Trophoblast cell (in vitro differentiated cells and primary cell): ENCODE measurements around the gene TREH.

Experiments used
- DNase-seq, 2 donors: peaks; one replicate each; pipeline ENCODE4 v3.0.0-alpha.2; 2016
- H2AFZ ChIP-seq: 2 replicates; pipeline ENCODE4 v1.6.1; 2013; ENCODE audit warnings: low read length, moderate library complexity, mild to moderate bottlenecking; ENCODE audit not compliant: insufficient read depth, poor library complexity
- H2AK5ac ChIP-seq: 2 replicates; pipeline ENCODE4 v1.6.1; 2013; ENCODE audit warnings: mild to moderate bottlenecking, low read length
- H2BK120ac ChIP-seq: 2 replicates; pipeline ENCODE4 v1.6.1; 2013; ENCODE audit warnings: low read length, mild to moderate bottlenecking, moderate library complexity; ENCODE audit not compliant: insufficient read depth, poor library complexity
- H2BK12ac ChIP-seq: 2 replicates; pipeline ENCODE4 v1.6.1; 2013; ENCODE audit warnings: mild to moderate bottlenecking, low read length, moderate library complexity
- H2BK5ac ChIP-seq: 2 replicates; pipeline ENCODE4 v1.6.1; 2013; ENCODE audit warnings: low read length, low read depth, moderate library complexity, mild to moderate bottlenecking; ENCODE audit not compliant: poor library complexity
- H3K14ac ChIP-seq: 2 replicates; pipeline ENCODE4 v1.6.1; 2013; ENCODE audit warnings: mild to moderate bottlenecking, low read length
- H3K18ac ChIP-seq: 2 replicates; pipeline ENCODE4 v1.6.1; 2013; ENCODE audit warnings: mild to moderate bottlenecking, low read length
- H3K23ac ChIP-seq: 2 replicates; pipeline ENCODE4 v1.6.1; 2013; ENCODE audit warnings: low read length
- H3K27ac ChIP-seq: 2 replicates; pipeline ENCODE4 v1.5.1; 2013; ENCODE audit warnings: low read depth, mild to moderate bottlenecking, inconsistent platforms, low read length, moderate library complexity
- H3K27me3 ChIP-seq: 2 replicates; pipeline ENCODE4 v1.6.1; 2013; ENCODE audit warnings: inconsistent platforms, mild to moderate bottlenecking, low read length, moderate library complexity; ENCODE audit not compliant: insufficient read depth
- H3K36me3 ChIP-seq, 2 experiments: 1 replicate in 1 of 2; 2 replicates in 1 of 2; pipeline ENCODE4 v1.6.1; 2013; ENCODE audit warnings: low read length in 2 of 2, mild to moderate bottlenecking in 2 of 2, moderate library complexity in 1 of 2; ENCODE audit not compliant: insufficient read depth in 2 of 2, control insufficient read depth in 1 of 2
- H3K4ac ChIP-seq: 2 replicates; pipeline ENCODE4 v1.6.1; 2013; ENCODE audit warnings: low read depth, mild to moderate bottlenecking, low read length, moderate library complexity
- H3K4me1 ChIP-seq, 2 experiments: 1 replicate in 1 of 2; 2 replicates in 1 of 2; pipeline ENCODE4 v1.6.1; 2013; ENCODE audit warnings: low read length in 2 of 2, mild to moderate bottlenecking in 2 of 2, moderate library complexity in 1 of 2; ENCODE audit not compliant: insufficient read depth in 2 of 2, control insufficient read depth in 1 of 2
- H3K4me2 ChIP-seq: 2 replicates; pipeline ENCODE4 v1.6.1; 2013; ENCODE audit warnings: inconsistent platforms, mild to moderate bottlenecking, low read length, moderate library complexity
- H3K4me3 ChIP-seq: 2 replicates; pipeline ENCODE4 v1.5.1; 2013; ENCODE audit warnings: mild to moderate bottlenecking, low read depth, low read length, inconsistent platforms
- H3K79me1 ChIP-seq: one replicate; pipeline ENCODE4 v1.6.1; 2013; ENCODE audit warnings: low read length
- H3K79me2 ChIP-seq: 2 replicates; pipeline ENCODE4 v1.6.1; 2013; ENCODE audit warnings: low read length, mild to moderate bottlenecking; ENCODE audit not compliant: control insufficient read depth, insufficient read depth, poor library complexity
- H3K9ac ChIP-seq: 2 replicates; pipeline ENCODE4 v1.6.1; 2013; ENCODE audit warnings: mild to moderate bottlenecking, low read length
- H3K9me3 ChIP-seq: 2 replicates; pipeline ENCODE4 v1.6.1; 2013; ENCODE audit warnings: low read depth, mild to moderate bottlenecking, control low read depth, inconsistent platforms, low read length; ENCODE audit not compliant: insufficient read depth
- H4K12ac ChIP-seq: 2 replicates; pipeline ENCODE4 v1.6.1; 2013; ENCODE audit warnings: low read depth, mild to moderate bottlenecking, low read length, moderate library complexity
- H4K8ac ChIP-seq: 2 replicates; pipeline ENCODE4 v1.6.1; 2013; ENCODE audit warnings: low read depth, mild to moderate bottlenecking, low read length, moderate library complexity
- H4K91ac ChIP-seq: one replicate; pipeline ENCODE4 v1.6.1; 2013; ENCODE audit warnings: low read depth, mild to moderate bottlenecking, low read length, moderate library complexity
- WGBS: extraction: QIAGEN DNeasy Blood & Tissue Kit; methylation state at CpG from one replicate; pipeline ENCODE4 v1.1.7; 2013; ENCODE audit warnings: missing lambda C conversion rate; ENCODE audit not compliant: insufficient read length, insufficient coverage; ENCODE audit errors: extremely low coverage; 5-methylcytosine and 5-hydroxymethylcytosine counted together

Gene TREH

DNA sequence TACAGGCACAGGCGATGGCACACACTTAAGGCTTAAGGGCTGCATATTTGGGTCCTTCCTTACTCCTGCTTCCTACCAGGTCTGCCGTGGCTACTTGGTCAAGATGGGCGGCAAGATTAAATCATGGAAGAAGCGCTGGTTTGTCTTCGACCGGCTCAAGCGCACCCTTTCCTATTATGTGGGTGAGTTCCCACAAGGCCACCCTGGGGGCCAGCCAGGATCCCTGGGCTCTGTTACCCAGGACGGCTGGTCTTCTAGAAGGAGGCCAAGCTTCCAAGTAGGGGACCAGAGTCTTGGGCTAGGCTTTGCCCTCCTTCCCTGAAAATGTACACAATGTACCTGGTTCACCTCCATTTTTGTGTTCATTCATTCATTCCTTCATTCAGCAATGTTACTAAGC lies 29.1 kb downstream of the TREH start:
- Histone ChIP-seq H3K4me1 (no peaks in the 10 kb centered on the region), H3K27me3 (no peaks in the 10 kb centered on the region), H3K4me2 (no peak overlapping the region), H2AK5ac (no peak overlapping the region), H4K12ac (no peak overlapping the region), H3K18ac (no peak overlapping the region), H3K4ac (no peak overlapping the region), H3K27ac (no peak overlapping the region), H2AFZ (no peak overlapping the region), H2BK5ac (no peak overlapping the region), H3K79me1 (no peaks in the 10 kb centered on the region), H3K9ac (no peak overlapping the region), H3K79me2 (no peaks in the 10 kb centered on the region), H4K91ac (no peak overlapping the region), H3K14ac (no peak overlapping the region), H4K8ac (no peak overlapping the region), H2BK12ac (no peak overlapping the region), H3K23ac (no peak overlapping the region), H2BK120ac (no peak overlapping the region), H3K4me3 (no peak overlapping the region), H3K36me3 (peaks cover 49 to 63% of the 10 kb centered on the region in 2 experiments), H3K9me3 (peaks cover 3% of the 10 kb centered on the region)
- no peak for DNase-seq
- WGBS, result no CpG with 5 or more reads among the region's 8 CpGs

DNA sequence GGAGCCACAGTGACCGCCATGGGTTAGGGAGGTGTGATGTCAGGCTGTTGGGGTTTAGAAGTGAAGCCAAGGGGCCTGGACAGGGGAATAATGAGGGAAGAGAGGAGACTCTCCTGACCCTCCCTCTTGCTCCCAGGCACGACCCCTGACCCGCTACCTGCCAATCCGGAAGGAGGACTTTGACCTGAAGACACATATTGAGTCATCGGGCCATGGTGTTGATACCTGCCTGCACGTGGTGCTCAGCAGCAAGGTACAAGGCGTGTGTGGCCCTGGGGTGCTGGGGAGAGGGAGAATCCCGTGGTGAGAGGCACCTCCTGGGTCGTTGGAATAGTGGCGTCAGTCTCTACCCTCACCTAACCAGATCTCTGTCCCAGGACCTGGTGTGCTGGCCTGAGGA lies 29.5 kb downstream of the TREH start:
- no peak overlapping the region for H2AK5ac ChIP-seq
- no peak for DNase-seq
- no peak overlapping the region for H3K18ac ChIP-seq
- H3K79me1 ChIP-seq, result no peaks in the 10 kb centered on the region
- H3K4ac ChIP-seq, result no peak overlapping the region
- no peak overlapping the region for H3K4me2 ChIP-seq
- no peak overlapping the region for H4K8ac ChIP-seq
- no peaks in the 10 kb centered on the region for H3K27me3 ChIP-seq
- H3K4me3 ChIP-seq, result no peak overlapping the region
- H3K79me2 ChIP-seq, result no peaks in the 10 kb centered on the region
- no peak overlapping the region for H2BK120ac ChIP-seq
- H4K91ac ChIP-seq, result no peak overlapping the region
- H3K36me3 ChIP-seq, result peaks cover 53 to 66% of the 10 kb centered on the region in 2 experiments
- no peak overlapping the region for H2BK12ac ChIP-seq
- no CpG with 5 or more reads among the region's 10 CpGs for WGBS
- H3K9ac ChIP-seq, result no peak overlapping the region
- H2AFZ ChIP-seq, result no peak overlapping the region
- H3K23ac ChIP-seq, result no peak overlapping the region
- no peaks in the 10 kb centered on the region for H3K4me1 ChIP-seq
- no peak overlapping the region for H3K14ac ChIP-seq
- H3K9me3 ChIP-seq, result peaks cover 3% of the 10 kb centered on the region
- no peak overlapping the region for H2BK5ac ChIP-seq
- no peak overlapping the region for H3K27ac ChIP-seq
- H4K12ac ChIP-seq, result no peak overlapping the region

DNA sequence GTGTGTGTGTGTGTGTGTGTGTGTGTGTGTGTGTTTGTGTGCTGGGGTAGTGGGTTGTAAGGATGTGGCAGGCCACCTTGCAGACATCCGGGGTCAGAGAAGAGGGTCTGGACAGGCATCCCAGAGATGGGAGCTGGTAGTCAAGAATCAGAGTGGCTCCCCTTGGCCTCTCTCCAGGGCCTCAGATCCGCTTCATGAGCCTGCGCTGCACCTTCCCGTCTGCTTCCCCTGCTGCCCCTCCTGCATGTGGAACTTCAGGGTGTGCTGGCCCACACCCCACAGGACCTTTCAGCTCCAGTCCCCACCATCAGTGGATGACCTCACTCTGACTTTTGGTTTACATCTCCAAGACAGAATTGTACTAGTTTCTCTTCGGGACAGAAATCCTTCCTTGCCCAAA lies 31.2 kb downstream of the TREH start:
- no peak overlapping the region for H3K18ac ChIP-seq
- no peak overlapping the region for H4K91ac ChIP-seq
- H4K12ac ChIP-seq, result no peak overlapping the region
- no peak overlapping the region for H2BK5ac ChIP-seq
- no peak overlapping the region for H3K23ac ChIP-seq
- peaks cover 65 to 75% of the 10 kb centered on the region in 2 experiments for H3K36me3 ChIP-seq
- H3K4ac ChIP-seq, result no peak overlapping the region
- no peak overlapping the region for H2BK12ac ChIP-seq
- H3K9ac ChIP-seq, result no peak overlapping the region
- H3K14ac ChIP-seq, result no peak overlapping the region
- no peaks in the 10 kb centered on the region for H3K27me3 ChIP-seq
- H3K4me2 ChIP-seq, result no peak overlapping the region
- no peak overlapping the region for H3K4me3 ChIP-seq
- no peak overlapping the region for H3K27ac ChIP-seq
- no peak overlapping the region for H2AFZ ChIP-seq
- no peak overlapping the region for H2AK5ac ChIP-seq
- no peak overlapping the region for H4K8ac ChIP-seq
- H3K79me2 ChIP-seq, result no peaks in the 10 kb centered on the region
- H3K79me1 ChIP-seq, result no peaks in the 10 kb centered on the region
- no peak for DNase-seq
- H3K9me3 ChIP-seq, result peaks cover 2% of the 10 kb centered on the region
- WGBS, result no CpG with 5 or more reads among the region's 5 CpGs
- H2BK120ac ChIP-seq, result no peak overlapping the region
- H3K4me1 ChIP-seq, result no peaks in the 10 kb centered on the region

DNA sequence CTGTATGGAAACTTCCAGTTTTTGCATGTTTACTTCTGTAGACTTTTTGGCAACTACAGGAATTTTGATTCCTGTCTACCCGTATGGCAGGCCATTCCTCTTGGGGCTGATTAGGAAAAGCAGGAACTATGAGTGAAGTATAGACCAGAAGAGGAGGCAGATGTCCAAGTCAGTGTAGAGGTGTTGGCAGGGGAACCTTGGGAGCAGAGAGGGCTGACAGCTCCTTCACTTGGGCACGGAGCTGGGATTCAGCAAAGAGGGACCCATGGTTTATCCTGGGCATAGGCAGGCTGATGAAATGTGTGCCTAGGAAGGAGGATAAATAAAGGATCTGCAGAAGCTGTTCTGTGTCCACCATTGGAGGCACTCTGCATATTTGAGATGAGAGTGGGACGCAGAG lies 33.1 kb downstream of the TREH start:
- Histone ChIP-seq H3K27me3 (no peaks in the 10 kb centered on the region), H3K14ac (no peak overlapping the region), H3K23ac (no peak overlapping the region), H3K79me1 (no peaks in the 10 kb centered on the region), H3K79me2 (no peaks in the 10 kb centered on the region), H2BK5ac (no peak overlapping the region), H4K91ac (no peak overlapping the region), H3K9me3 (no peaks in the 10 kb centered on the region), H4K12ac (no peak overlapping the region), H3K4me1 (no peaks in the 10 kb centered on the region), H2BK120ac (no peak overlapping the region), H2AK5ac (no peak overlapping the region), H4K8ac (no peak overlapping the region), H3K36me3 (peaks cover 67 to 75% of the 10 kb centered on the region in 2 experiments), H3K9ac (no peak overlapping the region), H3K18ac (no peak overlapping the region), H2AFZ (no peak overlapping the region), H3K4me3 (no peak overlapping the region), H3K4me2 (no peak overlapping the region), H3K4ac (no peak overlapping the region), H3K27ac (no peak overlapping the region), H2BK12ac (no peak overlapping the region)
- peak in 1 of 2 donors; percentile 40 for DNase-seq
- no CpG with 5 or more reads among the region's 3 CpGs for WGBS
